Prostate gland (tissue), 2 donors: Measurements from ENCODE around the gene PLS3.

Experiments used
- CTCF ChIP-seq, 4 experiments: fragments of 200-600 bp in 2 of 4; fragments of 450-650 bp in 2 of 4; sonication (generic) in 2 of 4; IDR thresholded peaks; 1 replicate in 3 of 4; 2 replicates in 1 of 4; pipeline ENCODE4 v1.5.1; 2016 to 2019; ENCODE audit warnings: antibody characterized with exemption in 4 of 4, mild to moderate bottlenecking in 2 of 4, moderate library complexity in 2 of 4
- POLR2A ChIP-seq: fragments of 450-650 bp; IDR thresholded peaks from one replicate; pipeline ENCODE4 v1.6.1; 2016; ENCODE audit warnings: antibody characterized with exemption, mild to moderate bottlenecking
- POLR2AphosphoS5 ChIP-seq: sonication (generic); formaldehyde crosslinking; IDR thresholded peaks from one replicate; pipeline ENCODE4 v1.6.1; 2017; ENCODE audit warnings: antibody characterized with exemption

- TF ChIP-seq POLR2AphosphoS5 (no peak), CTCF (IDR thresholded peaks at IDR 0.05) (no peak), POLR2A (no peak)
Observed at GRCh38 chrX:115573185-115573584, 12.2 kb downstream of the PLS3 start.
